Activated CD4-positive, alpha-beta T cell treated with anti-CD3 and anti-CD28 coated beads for 36 hours (primary cell): ENCODE data around the gene TRIM56. TPM values are rescaled to one million over a fixed set of nuclear protein-coding genes. Genes with fewer than 3 reads are reported as not detected.
"Not testable (repeated sequence)": the region's sequence is repeated elsewhere in the genome, so short reads cannot be mapped to it uniquely, and the experiment has no call there.

ENCODE experiments used
- ATAC-seq: fragments of 200-7000 bp; cut with Tn5 transposase; one replicate; pipeline ENCODE4 v1.10.0; 2021; ENCODE audit warnings: mild to moderate bottlenecking, moderate library complexity
- CTCF ChIA-PET: fragments of 350-600 bp; sonication (Branson Sonifier 250); formaldehyde crosslinking; loops from one replicate; lab custom pipeline; 2021; ENCODE audit warnings: antibody characterized with exemption; lab: Charles Lee
- POLR2A ChIA-PET: fragments of 350-600 bp; sonication (Branson Sonifier 250); formaldehyde crosslinking; loops from one replicate; lab custom pipeline; 2021; ENCODE audit warnings: antibody characterized with exemption, inconsistent platforms; lab: Charles Lee
- DNase-seq: peaks from one replicate; pipeline ENCODE4 v3.0.0-alpha.2; 2020
- H3K27ac Mint-ChIP-seq: one replicate; pipeline ENCODE4 v1.8.0; 2021; ENCODE audit warnings: mixed read lengths
- H3K27me3 Mint-ChIP-seq: one replicate; pipeline ENCODE4 v1.8.0; 2021; ENCODE audit warnings: mixed read lengths
- H3K36me3 Mint-ChIP-seq: one replicate; pipeline ENCODE4 v1.8.0; 2021; ENCODE audit warnings: low read depth, mixed read lengths
- H3K4me1 Mint-ChIP-seq: one replicate; pipeline ENCODE4 v1.8.0; 2021; ENCODE audit warnings: mixed read lengths
- H3K4me3 Mint-ChIP-seq: one replicate; pipeline ENCODE4 v1.8.0; 2021; ENCODE audit warnings: mild to moderate bottlenecking, moderate library complexity, mixed read lengths
- H3K9me3 Mint-ChIP-seq: one replicate; pipeline ENCODE4 v1.8.0; 2021; ENCODE audit warnings: low read depth, mixed read lengths
- intact Hi-C, 2 experiments: fragments of 100-400 bp; cut with DNase I in 1 of 2; cut with micrococcal nuclease in 1 of 2; formaldehyde crosslinking; loops; one replicate each; pipeline versions ENCODE4 v1.14.2 to v1.15.1; 2022 to 2024; cut with DNase I, micrococcal nuclease
- total RNA-seq, 2 experiments: library from RNA; stranded (reverse); gene quantifications; one replicate each; pipeline ENCODE4 v1.2.3, GENCODE V29; 2021

TRIM56 gene, protein sequence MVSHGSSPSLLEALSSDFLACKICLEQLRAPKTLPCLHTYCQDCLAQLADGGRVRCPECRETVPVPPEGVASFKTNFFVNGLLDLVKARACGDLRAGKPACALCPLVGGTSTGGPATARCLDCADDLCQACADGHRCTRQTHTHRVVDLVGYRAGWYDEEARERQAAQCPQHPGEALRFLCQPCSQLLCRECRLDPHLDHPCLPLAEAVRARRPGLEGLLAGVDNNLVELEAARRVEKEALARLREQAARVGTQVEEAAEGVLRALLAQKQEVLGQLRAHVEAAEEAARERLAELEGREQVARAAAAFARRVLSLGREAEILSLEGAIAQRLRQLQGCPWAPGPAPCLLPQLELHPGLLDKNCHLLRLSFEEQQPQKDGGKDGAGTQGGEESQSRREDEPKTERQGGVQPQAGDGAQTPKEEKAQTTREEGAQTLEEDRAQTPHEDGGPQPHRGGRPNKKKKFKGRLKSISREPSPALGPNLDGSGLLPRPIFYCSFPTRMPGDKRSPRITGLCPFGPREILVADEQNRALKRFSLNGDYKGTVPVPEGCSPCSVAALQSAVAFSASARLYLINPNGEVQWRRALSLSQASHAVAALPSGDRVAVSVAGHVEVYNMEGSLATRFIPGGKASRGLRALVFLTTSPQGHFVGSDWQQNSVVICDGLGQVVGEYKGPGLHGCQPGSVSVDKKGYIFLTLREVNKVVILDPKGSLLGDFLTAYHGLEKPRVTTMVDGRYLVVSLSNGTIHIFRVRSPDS
- total RNA-seq = 10 to 100 TPM; 35.3 to 40.8 TPM

DNA sequence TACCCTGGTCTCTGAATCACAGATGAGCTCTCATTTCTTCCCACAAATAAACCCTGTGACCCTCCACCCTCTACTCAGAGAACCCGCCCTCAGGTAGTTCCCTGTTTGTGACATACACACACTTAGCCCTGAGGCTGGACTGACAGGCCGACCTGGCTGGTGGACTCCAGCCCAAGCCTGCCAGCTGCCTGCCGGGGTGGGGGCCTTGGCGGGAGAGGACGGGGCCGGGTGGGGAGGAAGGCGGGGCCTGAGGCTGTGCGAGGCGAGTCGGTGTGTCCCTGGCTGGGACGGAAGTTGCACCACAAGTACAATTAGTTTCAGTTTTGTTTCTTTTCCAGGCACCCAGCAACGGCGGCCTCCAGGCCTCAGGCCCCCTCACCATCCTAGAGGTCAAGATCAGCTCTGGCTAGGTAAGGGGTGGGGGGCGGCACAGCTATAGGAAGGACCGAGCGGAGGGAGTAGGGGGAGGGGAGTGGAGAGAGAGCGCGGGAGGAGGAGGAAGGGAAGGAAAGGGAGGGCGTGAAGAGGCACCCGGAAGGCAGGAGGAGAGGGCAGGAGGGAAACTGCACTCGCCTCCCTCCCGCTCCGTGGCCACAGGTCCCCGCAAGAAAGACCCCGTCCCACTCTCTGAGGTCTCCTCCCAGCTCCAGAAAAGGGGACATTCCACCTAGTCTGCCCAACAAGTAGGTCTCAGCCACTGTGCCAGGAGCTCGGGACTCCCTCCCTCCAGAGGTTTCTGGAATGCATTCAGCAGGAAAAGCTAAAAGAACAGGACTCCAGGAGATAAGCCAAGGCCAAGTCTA lies at the start of gene TRIM56:
TRIM56 (plus strand) TSS at position 320 of the 803 bp plus-strand sequence. CDS start 1,832 bp downstream, outside the sequence.
- H3K4me1 Mint-ChIP-seq = peaks cover 26% of the 10 kb centered on the region
- intact Hi-C loops = loop anchor here (1.0 to 5.0 kb wide), 11 partner anchors 27 to 378 kb away; partner anchors contain the start of genes FIS1 (in 2 of the 2), AP1S1 (in 1 of the 2), PLOD3 (in 1 of the 2) and POP7 (in 1 of the 2)
- POLR2A ChIA-PET = interaction anchor here (1.0 to 1.1 kb wide), 4 partner anchors 20 to 210 kb away, joined by 3 to 9 read pairs (median 4); partner anchors contain the start of genes SRRT and VGF
- DNase-seq (peak; percentile 88), ATAC-seq (peak; percentile 90)
- H3K9me3 Mint-ChIP-seq = no peaks in the 10 kb centered on the region
- peaks cover 24% of the 10 kb centered on the region for H3K36me3 Mint-ChIP-seq
- peak within 1 kb of the TSS; percentile 94 for H3K4me3 Mint-ChIP-seq
- CTCF ChIA-PET = interaction anchor here (0.6 to 1.5 kb wide), 12 partner anchors 8 to 405 kb away, joined by 3 to 10 read pairs (median 4); partner anchors contain the start of gene ACHE
- H3K27ac Mint-ChIP-seq = peak within 1 kb of the TSS; percentile 98
- no peaks in the 10 kb centered on the region for H3K27me3 Mint-ChIP-seq

DNA sequence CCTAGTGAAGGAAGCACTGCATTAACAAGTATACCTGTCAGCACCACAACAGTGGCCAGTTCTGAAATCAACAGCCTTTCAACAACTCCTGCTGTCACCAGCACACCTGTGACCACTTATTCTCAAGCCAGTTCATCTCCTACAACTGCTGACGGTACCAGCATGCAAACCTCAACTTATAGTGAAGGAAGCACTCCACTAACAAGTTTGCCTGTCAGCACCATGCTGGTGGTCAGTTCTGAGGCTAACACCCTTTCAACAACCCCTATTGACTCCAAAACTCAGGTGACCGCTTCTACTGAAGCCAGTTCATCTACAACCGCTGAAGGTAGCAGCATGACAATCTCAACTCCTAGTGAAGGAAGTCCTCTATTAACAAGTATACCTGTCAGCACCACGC lies 49.3 kb upstream of the TRIM56 start:
- ChIA-PET CTCF (no interaction called here), POLR2A (no interaction called here)
- H3K9me3 Mint-ChIP-seq = no peaks in the 10 kb centered on the region
- DNase-seq (no peak), ATAC-seq (no peak)
- H3K4me3 Mint-ChIP-seq = no peak overlapping the region
- no peaks in the 10 kb centered on the region for H3K4me1 Mint-ChIP-seq
- H3K36me3 Mint-ChIP-seq = no peaks in the 10 kb centered on the region
- H3K27me3 Mint-ChIP-seq = peaks cover 2% of the 10 kb centered on the region
- no peak overlapping the region for H3K27ac Mint-ChIP-seq
- intact Hi-C loops = no loop called here

GRCh38 chr7:101041283-101041682 lies 44.0 kb upstream of the TRIM56 start:
- CTCF ChIA-PET = interaction anchor here (1.4 kb wide), 1 partner anchor 17 kb away, joined by 3 read pairs; no protein-coding TSS in a partner anchor
- H3K4me3 Mint-ChIP-seq, H3K27me3 Mint-ChIP-seq, H3K9me3 Mint-ChIP-seq, H3K36me3 Mint-ChIP-seq, H3K4me1 Mint-ChIP-seq, POLR2A ChIA-PET, H3K27ac Mint-ChIP-seq, ATAC-seq, DNase-seq, intact Hi-C loops: not testable (repeated sequence)

DNA sequence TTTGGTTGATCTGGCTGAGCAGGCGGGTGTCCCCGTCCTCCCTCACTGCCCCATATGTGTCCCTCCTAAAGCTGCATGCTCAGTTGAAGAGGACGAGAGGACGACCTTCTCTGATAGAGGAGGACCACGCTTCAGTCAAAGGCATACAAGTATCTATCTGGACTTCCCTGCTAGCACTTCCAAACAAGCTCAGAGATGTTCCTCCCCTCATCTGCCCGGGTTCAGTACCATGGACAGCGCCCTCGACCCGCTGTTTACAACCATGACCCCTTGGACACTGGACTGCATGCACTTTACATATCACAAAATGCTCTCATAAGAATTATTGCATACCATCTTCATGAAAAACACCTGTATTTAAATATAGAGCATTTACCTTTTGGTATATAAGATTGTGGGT lies 26.9 kb upstream of the TRIM56 start:
- peak; percentile 73 for DNase-seq
- peaks cover 31% of the 10 kb centered on the region for H3K27me3 Mint-ChIP-seq
- CTCF ChIA-PET = interaction anchor here (0.6 to 2.6 kb wide), 14 partner anchors 16 to 259 kb away, joined by 3 to 13 read pairs (median 4); partner anchors contain the start of genes ACHE and UFSP1
- H3K9me3 Mint-ChIP-seq = no peaks in the 10 kb centered on the region
- POLR2A ChIA-PET = interaction anchor here (0.7 kb wide), 1 partner anchor 45 kb away, joined by 3 read pairs; no protein-coding TSS in a partner anchor
- H3K4me1 Mint-ChIP-seq = peaks cover 2% of the 10 kb centered on the region
- no peaks in the 10 kb centered on the region for H3K36me3 Mint-ChIP-seq
- intact Hi-C loops = loop anchor here (2.0 to 10.0 kb wide), 3 partner anchors 26 to 264 kb away; partner anchors contain the start of gene TRIM56 (in 1 of the 2)
- no peak for ATAC-seq
- H3K4me3 Mint-ChIP-seq = no peak overlapping the region
- no peak overlapping the region for H3K27ac Mint-ChIP-seq

DNA sequence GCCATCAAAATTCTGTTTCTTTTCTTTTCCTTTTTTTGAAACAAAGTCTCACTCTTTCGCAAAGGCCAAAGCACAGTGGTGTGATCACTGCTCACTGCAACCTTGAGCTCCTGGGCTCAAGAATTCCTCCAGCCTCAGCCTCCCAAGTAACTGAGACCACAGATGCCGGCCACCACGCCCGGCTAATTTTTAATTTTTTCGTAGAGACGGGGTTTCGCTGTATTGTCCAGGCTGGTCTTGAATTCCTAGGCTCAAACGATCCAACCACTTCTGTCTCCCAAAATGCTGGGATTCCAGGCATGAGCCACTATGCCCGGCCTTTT lies 25.7 kb upstream of the TRIM56 start:
- Mint-ChIP-seq H3K4me3 (no peak overlapping the region), H3K27me3 (peaks cover 35% of the 10 kb centered on the region), H3K4me1 (peaks cover 2% of the 10 kb centered on the region), H3K9me3 (no peaks in the 10 kb centered on the region), H3K36me3 (no peaks in the 10 kb centered on the region), H3K27ac (no peak overlapping the region)
- CTCF ChIA-PET = interaction anchor here (0.6 to 2.6 kb wide), 8 partner anchors 17 to 475 kb away, joined by 3 to 13 read pairs (median 5); partner anchors contain the start of gene ACHE
- ATAC-seq = no peak
- POLR2A ChIA-PET = no interaction called here
- intact Hi-C loops = loop anchor here (1.0 to 10.0 kb wide), 6 partner anchors 25 to 265 kb away; partner anchors contain the start of gene TRIM56 (in 1 of the 2)
- DNase-seq = no peak

DNA sequence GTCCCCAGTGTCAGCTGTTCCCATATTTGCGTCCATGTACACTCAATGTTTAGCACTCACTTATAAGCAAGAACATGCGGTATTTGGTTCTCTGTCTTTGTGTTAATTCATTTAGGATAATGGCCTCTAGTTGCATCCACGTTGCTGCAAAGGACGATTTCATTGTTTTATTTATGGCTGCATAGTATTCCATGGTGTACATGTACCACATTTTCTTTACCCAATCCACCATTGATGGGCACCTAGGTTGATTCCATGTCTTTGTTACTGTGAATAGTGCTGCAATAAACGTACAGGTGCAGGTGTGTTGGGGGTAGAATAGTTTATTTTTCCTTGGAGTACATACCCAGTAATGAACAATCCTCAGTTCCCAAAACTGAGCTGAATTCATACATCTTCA lies 24.3 kb upstream of the TRIM56 start:
- POLR2A ChIA-PET = no interaction called here
- intact Hi-C loops = no loop called here
- no peaks in the 10 kb centered on the region for H3K9me3 Mint-ChIP-seq
- H3K36me3 Mint-ChIP-seq = no peaks in the 10 kb centered on the region
- CTCF ChIA-PET = no interaction called here
- no peak for ATAC-seq
- no peak overlapping the region for H3K27ac Mint-ChIP-seq
- H3K27me3 Mint-ChIP-seq = peaks cover 37% of the 10 kb centered on the region
- DNase-seq = no peak
- H3K4me3 Mint-ChIP-seq = no peak overlapping the region
- H3K4me1 Mint-ChIP-seq = peaks cover 2% of the 10 kb centered on the region

DNA sequence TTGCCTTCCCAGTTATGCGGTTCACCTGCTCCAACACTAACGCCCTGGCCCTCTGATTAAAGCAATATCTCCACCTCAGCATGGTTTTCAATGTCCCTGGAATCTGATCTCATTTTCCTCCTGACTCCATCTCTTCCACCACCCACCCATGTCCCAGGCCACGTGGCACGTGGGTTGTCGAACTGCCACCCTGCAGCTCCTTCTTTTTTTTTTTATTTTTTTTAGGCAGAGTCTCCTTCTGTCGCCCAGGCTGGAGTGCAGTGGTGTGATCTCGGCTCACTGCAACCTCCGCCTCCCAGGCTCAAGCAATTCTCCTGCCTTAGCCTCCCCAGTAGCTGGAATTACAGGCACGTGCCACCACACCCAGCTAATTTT lies 21.1 kb upstream of the TRIM56 start:
- H3K4me3 Mint-ChIP-seq, H3K36me3 Mint-ChIP-seq, H3K4me1 Mint-ChIP-seq, intact Hi-C loops, H3K27ac Mint-ChIP-seq, ATAC-seq, DNase-seq, H3K9me3 Mint-ChIP-seq, POLR2A ChIA-PET, CTCF ChIA-PET: not testable (repeated sequence)
- H3K27me3 Mint-ChIP-seq = peaks cover 31% of the 10 kb centered on the region

- POLR2A ChIA-PET = interaction anchor here (1.1 kb wide), 1 partner anchor 20 kb away, joined by 5 read pairs; the partner anchor contains the start of gene TRIM56
- H3K27ac Mint-ChIP-seq, DNase-seq, intact Hi-C loops, H3K36me3 Mint-ChIP-seq, ATAC-seq, H3K9me3 Mint-ChIP-seq, H3K4me3 Mint-ChIP-seq, H3K4me1 Mint-ChIP-seq: not testable (repeated sequence)
- peaks cover 28% of the 10 kb centered on the region for H3K27me3 Mint-ChIP-seq
- CTCF ChIA-PET = interaction anchor here (0.8 to 1.3 kb wide), 2 partner anchors 15 to 18 kb away, joined by 3 read pairs; no protein-coding TSS in a partner anchor
These were observed 20.1 kb upstream of the TRIM56 start for GRCh38 chr7:101065162-101065561.

DNA sequence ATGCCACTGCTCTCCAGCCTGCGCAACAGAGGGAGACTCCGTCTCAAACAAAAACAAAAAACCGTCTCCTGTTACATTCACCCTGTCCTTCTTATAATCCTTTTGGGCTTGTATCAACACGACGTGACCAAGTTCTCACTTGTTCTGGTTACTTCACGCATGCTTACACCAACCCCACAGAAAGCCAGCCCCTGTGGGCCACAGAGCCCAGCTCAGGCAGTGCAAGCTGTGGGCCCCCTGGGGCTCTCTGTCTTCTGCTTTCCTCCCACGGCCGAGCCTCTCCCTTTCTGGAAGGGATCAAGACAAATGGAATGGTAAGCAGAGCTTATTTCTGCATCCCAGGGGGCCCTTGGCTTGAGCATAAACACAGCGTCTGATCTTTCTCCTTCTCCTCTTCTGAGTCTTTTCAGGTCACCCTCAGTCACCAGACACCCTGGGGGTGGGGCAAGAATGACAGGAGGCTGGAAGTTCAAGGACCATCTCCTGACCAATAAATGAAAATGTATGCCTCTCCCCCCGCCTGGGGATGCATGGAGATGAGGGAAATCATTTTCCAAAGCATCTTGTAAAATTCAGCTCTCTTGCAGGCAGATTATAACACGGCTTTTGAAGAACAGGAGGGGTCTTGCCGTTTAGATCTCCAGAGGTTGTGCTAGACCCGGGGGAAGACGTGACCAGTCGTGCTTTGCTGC lies 19.0 kb upstream of the TRIM56 start:
- Mint-ChIP-seq H3K9me3 (no peaks in the 10 kb centered on the region), H3K4me3 (no peak overlapping the region), H3K4me1 (no peaks in the 10 kb centered on the region), H3K27ac (no peak overlapping the region), H3K36me3 (no peaks in the 10 kb centered on the region), H3K27me3 (peaks cover 22% of the 10 kb centered on the region)
- no peak for DNase-seq
- POLR2A ChIA-PET = interaction anchor here (1.1 kb wide), 1 partner anchor 19 kb away, joined by 5 read pairs; the partner anchor contains the start of gene TRIM56
- intact Hi-C loops = no loop called here
- no peak for ATAC-seq
- CTCF ChIA-PET = interaction anchor here (0.5 to 1.3 kb wide), 3 partner anchors 17 to 225 kb away, joined by 3 read pairs; no protein-coding TSS in a partner anchor

DNA sequence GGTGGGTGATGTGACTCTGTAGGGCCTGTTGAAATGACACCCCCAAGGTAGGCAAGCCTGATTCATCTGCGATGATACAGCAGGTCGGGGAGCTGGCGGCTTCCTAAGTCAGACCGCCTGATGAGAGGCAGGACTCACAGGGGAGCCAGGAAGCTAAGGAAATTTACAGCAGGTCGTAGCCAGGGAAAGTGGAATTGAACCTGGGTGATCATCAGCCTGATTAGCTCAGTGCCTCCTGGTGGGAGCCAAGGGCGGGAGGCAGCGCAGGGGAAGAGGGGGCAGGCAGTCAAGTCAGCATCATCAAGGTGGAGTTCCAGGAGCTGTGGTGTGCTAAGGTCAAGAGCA lies 18.5 kb upstream of the TRIM56 start:
- no peak overlapping the region for H3K27ac Mint-ChIP-seq

More for the DNA sequence above, 18.5 kb upstream of the TRIM56 start:
- H3K36me3 Mint-ChIP-seq = no peaks in the 10 kb centered on the region
- H3K4me3 Mint-ChIP-seq = no peak overlapping the region
- ChIA-PET POLR2A (no interaction called here), CTCF (no interaction called here)
- H3K27me3 Mint-ChIP-seq = peaks cover 22% of the 10 kb centered on the region
- DNase-seq = no peak
- ATAC-seq = no peak
- intact Hi-C loops = no loop called here
- no peaks in the 10 kb centered on the region for H3K4me1 Mint-ChIP-seq
- H3K9me3 Mint-ChIP-seq = no peaks in the 10 kb centered on the region
